Measurements from ENCODE around the gene ABLIM2.

ABLIM2 gene

DNA sequence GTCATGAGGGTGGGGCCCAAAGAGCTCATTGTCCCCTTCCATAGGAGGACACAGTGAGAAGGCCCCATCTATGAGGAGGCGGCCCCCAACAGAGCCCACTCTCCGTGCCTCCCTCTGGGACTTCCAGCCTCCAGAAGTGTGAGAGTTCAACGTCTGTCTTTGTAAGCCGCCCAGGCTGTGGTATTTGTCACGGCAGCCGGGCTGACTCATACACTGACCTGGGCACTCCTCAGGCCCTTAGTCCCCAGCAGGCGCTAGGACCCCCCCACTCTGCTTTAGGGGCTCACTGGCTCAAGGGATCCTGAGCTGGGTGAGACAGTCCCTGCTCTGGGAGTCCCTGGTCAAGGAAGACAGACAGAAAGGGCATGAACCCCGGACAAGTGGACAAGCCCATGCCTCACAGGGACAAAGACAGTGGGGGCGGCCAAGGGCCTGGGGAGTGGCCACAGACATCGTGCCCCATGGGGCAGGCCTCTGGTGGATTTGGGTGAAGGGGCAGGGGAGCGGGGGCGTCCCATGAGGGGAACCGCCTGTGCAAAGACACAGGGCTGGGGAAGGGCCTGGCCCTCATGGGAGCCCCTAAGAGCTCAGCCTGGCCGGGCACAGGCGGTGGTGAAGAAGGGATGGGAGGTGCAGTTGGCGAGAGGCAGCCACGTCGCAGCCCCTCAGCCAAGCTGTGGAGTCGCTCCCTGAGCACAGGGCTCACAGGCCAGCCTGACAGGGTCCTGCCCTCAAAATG is 21.5 kb downstream of the ABLIM2 start:
- Histone ChIP-seq H3K79me2 (ENCODE audit: control insufficient read depth, insufficient read depth, low read length, unreplicated experiment) (no peaks in the 10 kb centered on the region), H3K4me3 (ENCODE audit: low read depth, low read length) (no peak overlapping the region), H2AFZ (ENCODE audit: low read length, unreplicated experiment) (no peak overlapping the region), H3K36me3 (ENCODE audit: insufficient read depth, low read length) (no peaks in the 10 kb centered on the region), H3K27me3 (ENCODE audit: insufficient read depth, low read length) (peaks cover 44% of the 10 kb centered on the region), H3K4me1 (ENCODE audit: control insufficient read depth, insufficient read depth, low read length, unreplicated experiment) (no peaks in the 10 kb centered on the region), H3K27ac (ENCODE audit: low read depth, low read length) (no peak overlapping the region)

DNA sequence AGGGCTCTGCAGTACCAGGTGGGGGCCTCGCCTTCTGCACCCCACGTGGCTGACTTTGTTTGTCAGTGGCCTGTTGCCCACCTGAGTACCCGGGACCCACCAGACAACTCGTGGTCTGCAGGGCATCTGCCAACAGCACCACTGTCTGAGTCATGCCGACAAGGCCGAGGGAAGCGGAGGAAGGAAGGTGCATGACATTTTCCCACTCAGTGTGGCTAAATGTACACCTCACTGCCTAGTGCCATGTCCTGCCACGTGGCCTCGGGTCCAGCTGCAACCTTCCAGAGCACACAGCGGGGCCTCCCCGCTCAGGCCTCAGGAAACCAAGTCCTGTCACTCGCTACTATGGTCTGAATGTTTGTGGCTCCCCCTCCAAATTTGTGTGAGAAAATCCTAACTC is 22.1 kb downstream of the ABLIM2 start:
- Histone ChIP-seq H3K4me3 (ENCODE audit: low read depth, low read length) (no peak overlapping the region), H3K4me1 (ENCODE audit: control insufficient read depth, insufficient read depth, low read length, unreplicated experiment) (no peaks in the 10 kb centered on the region)

DNA sequence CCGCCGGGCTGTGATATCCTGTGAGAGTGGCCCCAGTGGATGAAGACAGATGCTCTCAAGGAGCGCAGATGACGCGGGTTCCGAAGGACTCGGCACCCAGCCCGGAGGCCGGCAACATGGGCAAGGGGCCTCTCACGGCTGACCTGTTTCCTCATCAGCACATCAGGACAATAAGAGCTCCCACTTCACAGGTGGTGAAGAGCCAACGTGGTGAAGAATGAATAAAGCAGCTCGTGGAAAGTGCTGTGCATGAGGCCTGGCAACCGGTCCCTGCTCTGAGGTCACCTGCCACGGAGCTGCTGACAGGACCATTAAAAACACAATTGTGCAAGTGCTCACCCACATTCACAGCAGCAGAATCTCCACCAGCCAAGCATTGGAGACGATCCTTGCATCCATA is 22.9 kb downstream of the ABLIM2 start:
- H3K36me3 ChIP-seq (ENCODE audit: insufficient read depth, low read length), result no peaks in the 10 kb centered on the region
- peaks cover 30% of the 10 kb centered on the region for H3K27me3 ChIP-seq (ENCODE audit: insufficient read depth, low read length)
- H2AFZ ChIP-seq (ENCODE audit: low read length, unreplicated experiment), result no peak overlapping the region
- no peaks in the 10 kb centered on the region for H3K4me1 ChIP-seq (ENCODE audit: control insufficient read depth, insufficient read depth, low read length, unreplicated experiment)
- H3K4me3 ChIP-seq (ENCODE audit: low read depth, low read length), result no peak overlapping the region
- no peak overlapping the region for H3K27ac ChIP-seq (ENCODE audit: low read depth, low read length)
- no peaks in the 10 kb centered on the region for H3K79me2 ChIP-seq (ENCODE audit: control insufficient read depth, insufficient read depth, low read length, unreplicated experiment)

More for the DNA sequence above, 22.1 kb downstream of the ABLIM2 start:
- no peak overlapping the region for H3K27ac ChIP-seq (ENCODE audit: low read depth, low read length)
- H2AFZ ChIP-seq (ENCODE audit: low read length, unreplicated experiment), result no peak overlapping the region
- no peaks in the 10 kb centered on the region for H3K36me3 ChIP-seq (ENCODE audit: insufficient read depth, low read length)
- no peaks in the 10 kb centered on the region for H3K79me2 ChIP-seq (ENCODE audit: control insufficient read depth, insufficient read depth, low read length, unreplicated experiment)
- H3K27me3 ChIP-seq (ENCODE audit: insufficient read depth, low read length), result peaks cover 38% of the 10 kb centered on the region

DNA sequence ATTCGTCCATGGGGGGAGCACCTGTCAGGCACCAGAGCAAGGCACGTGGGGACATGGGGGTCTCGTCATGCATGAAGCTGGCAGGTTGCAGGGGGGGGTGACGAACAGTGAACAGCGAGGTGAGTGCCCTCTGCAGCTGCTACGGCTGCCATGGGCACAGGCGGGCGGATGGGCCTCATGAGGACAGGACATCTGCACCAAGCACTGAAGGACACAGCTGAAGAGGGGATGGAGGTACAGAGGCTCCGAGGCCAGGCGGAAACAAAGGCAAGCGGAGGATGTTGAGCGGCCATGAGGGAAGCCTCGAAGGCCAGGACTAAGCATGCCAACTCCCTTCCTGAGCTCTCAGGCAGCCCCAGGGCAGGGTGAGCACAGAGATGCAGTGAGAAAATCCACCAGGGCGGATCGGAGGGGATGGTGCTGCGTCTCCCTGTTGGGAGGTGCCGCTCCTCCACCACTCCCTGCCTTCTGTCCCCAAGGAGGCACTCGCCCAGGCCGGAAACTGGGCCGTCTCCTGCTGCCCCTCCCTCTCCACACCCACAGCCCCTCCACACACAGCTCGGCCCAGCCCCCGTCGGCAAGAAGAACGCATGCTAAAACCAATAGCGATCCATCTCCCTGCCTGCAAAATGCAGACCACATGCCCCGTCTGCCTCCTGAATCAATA is 24.6 kb downstream of the ABLIM2 start:
- Histone ChIP-seq H3K27me3 (ENCODE audit: insufficient read depth, low read length) (peaks cover 25% of the 10 kb centered on the region), H3K79me2 (ENCODE audit: control insufficient read depth, insufficient read depth, low read length, unreplicated experiment) (no peaks in the 10 kb centered on the region), H2AFZ (ENCODE audit: low read length, unreplicated experiment) (no peak overlapping the region), H3K4me1 (ENCODE audit: control insufficient read depth, insufficient read depth, low read length, unreplicated experiment) (no peaks in the 10 kb centered on the region), H3K36me3 (ENCODE audit: insufficient read depth, low read length) (no peaks in the 10 kb centered on the region), H3K4me3 (ENCODE audit: low read depth, low read length) (no peak overlapping the region), H3K27ac (ENCODE audit: low read depth, low read length) (no peak overlapping the region)

DNA sequence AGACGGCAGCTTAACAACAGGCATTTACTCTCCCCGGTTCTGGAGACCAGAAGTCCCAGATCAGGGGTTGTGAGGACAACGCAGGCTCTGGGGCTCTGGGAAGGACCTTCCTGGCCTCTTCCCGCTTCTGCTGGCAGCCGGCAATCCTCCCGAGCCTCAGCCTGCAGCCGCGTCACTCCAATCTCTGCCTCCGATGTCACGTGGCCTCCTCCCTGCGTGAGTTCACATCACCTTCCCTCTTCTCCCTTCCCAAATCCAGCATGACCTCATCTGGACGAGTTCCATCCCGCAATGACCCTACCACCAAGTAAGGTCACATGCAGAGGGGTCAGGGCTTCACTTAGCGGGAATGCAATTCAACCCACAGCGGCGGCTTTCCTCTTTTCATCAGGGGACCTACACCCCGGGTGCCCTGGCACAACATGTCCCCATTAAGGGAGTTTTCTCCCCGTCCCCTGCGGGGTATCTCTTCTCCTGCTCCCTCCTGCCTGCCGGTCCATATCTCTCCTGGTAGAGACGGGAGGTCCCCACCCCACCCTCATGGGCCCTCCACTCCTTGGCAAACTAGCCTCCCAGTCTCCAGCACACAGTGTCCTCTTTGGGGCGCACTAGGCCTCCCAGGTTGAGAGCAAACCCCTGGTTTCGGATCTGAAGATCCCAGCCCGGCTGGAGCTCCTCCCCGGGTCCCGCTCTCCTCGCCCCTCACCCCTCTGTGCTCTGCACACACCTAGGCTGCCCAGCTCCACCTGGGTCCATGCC is 25.5 kb downstream of the ABLIM2 start:
- H3K4me3 ChIP-seq (ENCODE audit: low read depth, low read length), result no peak overlapping the region
- no peaks in the 10 kb centered on the region for H3K36me3 ChIP-seq (ENCODE audit: insufficient read depth, low read length)
- H2AFZ ChIP-seq (ENCODE audit: low read length, unreplicated experiment), result no peak overlapping the region
- no peaks in the 10 kb centered on the region for H3K79me2 ChIP-seq (ENCODE audit: control insufficient read depth, insufficient read depth, low read length, unreplicated experiment)
- peaks cover 30% of the 10 kb centered on the region for H3K27me3 ChIP-seq (ENCODE audit: insufficient read depth, low read length)
- no peak overlapping the region for H3K27ac ChIP-seq (ENCODE audit: low read depth, low read length)
- H3K4me1 ChIP-seq (ENCODE audit: control insufficient read depth, insufficient read depth, low read length, unreplicated experiment), result no peaks in the 10 kb centered on the region

DNA sequence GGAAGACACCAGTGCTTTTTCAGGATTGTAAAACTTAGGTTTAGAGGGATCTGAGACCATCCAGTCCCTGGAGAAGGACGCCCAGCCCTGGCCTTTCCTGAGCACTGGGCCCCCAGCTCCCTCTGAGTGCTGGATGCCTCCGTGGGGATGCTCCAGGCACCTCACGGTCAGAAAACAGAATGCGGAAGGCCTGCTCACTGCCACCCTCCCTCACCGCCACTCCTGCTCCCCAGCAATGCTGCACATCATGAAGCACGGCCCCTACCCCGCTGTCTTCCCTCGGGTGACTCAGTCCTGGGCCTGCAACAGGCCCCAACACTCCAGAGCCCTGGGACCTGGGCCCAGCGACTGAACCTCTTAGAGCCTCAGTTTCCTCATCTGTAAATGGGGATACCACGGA is 26.2 kb downstream of the ABLIM2 start:
- Histone ChIP-seq H3K4me3 (ENCODE audit: low read depth, low read length) (no peak overlapping the region), H3K27me3 (ENCODE audit: insufficient read depth, low read length) (peaks cover 34% of the 10 kb centered on the region), H2AFZ (ENCODE audit: low read length, unreplicated experiment) (no peak overlapping the region), H3K79me2 (ENCODE audit: control insufficient read depth, insufficient read depth, low read length, unreplicated experiment) (no peaks in the 10 kb centered on the region), H3K4me1 (ENCODE audit: control insufficient read depth, insufficient read depth, low read length, unreplicated experiment) (no peaks in the 10 kb centered on the region), H3K27ac (ENCODE audit: low read depth, low read length) (no peak overlapping the region), H3K36me3 (ENCODE audit: insufficient read depth, low read length) (no peaks in the 10 kb centered on the region)

DNA sequence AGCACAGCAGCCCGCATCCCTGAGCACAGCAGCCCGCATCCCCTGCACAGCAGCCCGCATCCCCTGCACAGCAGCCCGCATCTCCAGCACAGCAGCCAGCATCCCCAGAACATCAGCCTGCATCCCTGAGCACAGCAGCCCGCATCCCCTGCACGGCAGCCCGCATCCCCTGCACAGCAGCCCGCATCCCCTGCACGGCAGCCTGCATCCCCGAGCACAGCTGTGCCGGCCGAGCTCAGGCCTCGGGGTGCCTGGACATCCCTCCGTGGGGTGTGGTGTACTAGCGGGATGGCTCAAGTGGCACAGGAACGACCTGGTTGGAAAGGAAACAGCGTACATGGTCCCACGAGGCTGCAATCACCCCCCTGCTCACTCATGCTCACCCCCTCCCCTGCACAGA is 26.8 kb downstream of the ABLIM2 start:
- Histone ChIP-seq H3K4me3 (ENCODE audit: low read depth, low read length) (no peak overlapping the region), H3K27me3 (ENCODE audit: insufficient read depth, low read length) (peaks cover 34% of the 10 kb centered on the region)

DNA sequence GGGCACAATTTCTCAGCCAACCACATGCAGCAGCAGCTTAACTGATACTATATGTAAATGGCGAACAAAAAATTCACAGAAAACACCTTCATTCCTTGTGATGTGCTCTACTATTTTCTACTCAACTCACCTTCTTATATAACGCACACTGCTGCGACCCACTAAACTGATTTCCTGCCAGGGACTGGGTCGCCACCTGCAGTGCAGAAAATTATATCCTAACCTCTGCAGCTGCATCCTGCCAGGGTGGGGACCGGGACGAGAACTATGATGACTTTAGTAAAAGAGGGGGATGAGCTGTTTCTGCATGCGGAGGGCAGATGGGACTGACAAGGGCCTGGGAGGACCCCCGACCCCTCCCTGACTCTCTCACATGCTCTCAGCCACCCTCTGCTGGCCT is 27.4 kb downstream of the ABLIM2 start:
- Histone ChIP-seq H2AFZ (ENCODE audit: low read length, unreplicated experiment) (no peak overlapping the region), H3K27me3 (ENCODE audit: insufficient read depth, low read length) (peaks cover 34% of the 10 kb centered on the region)

More for the DNA sequence above, 26.8 kb downstream of the ABLIM2 start:
- H2AFZ ChIP-seq (ENCODE audit: low read length, unreplicated experiment), result no peak overlapping the region
- H3K79me2 ChIP-seq (ENCODE audit: control insufficient read depth, insufficient read depth, low read length, unreplicated experiment), result no peaks in the 10 kb centered on the region
- no peaks in the 10 kb centered on the region for H3K36me3 ChIP-seq (ENCODE audit: insufficient read depth, low read length)
- H3K4me1 ChIP-seq (ENCODE audit: control insufficient read depth, insufficient read depth, low read length, unreplicated experiment), result no peaks in the 10 kb centered on the region
- no peak overlapping the region for H3K27ac ChIP-seq (ENCODE audit: low read depth, low read length)

DNA sequence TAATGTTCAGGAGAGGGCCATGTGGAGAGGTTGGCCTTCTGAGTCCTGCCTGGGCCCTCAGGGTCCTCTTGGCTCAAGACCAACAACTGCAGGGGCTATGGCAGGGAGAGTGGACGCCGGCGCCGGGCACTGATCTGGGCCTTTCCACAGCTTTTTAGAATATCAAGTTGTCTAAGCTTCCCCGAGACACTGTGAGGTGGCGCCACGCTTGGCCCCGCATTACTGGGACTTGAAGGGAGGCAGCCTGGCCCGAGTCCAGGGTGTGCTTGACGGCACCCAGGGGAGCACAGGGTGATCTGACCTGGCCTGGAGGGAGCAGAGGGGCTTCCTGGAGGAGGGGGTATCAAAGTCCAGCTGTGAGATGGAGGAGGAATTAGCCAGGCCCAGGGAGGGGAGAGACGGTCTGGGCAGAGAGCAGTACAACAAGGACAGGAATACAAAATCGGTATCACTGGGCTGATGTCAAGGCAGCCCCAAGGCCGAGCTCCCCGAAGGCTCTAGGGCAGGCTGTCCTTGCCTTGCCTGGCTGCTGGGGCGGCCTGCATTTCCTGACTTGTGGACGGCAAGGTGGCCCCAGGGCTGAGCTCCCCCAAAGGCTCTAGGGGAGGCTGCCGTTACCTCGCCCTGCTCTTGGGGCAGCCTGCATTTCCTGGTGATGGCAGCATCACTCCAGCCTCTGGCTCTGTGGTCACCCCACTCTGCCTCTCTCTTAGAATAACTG is 28.1 kb downstream of the ABLIM2 start:
- Histone ChIP-seq H2AFZ (ENCODE audit: low read length, unreplicated experiment) (no peak overlapping the region), H3K79me2 (ENCODE audit: control insufficient read depth, insufficient read depth, low read length, unreplicated experiment) (no peaks in the 10 kb centered on the region), H3K27me3 (ENCODE audit: insufficient read depth, low read length) (peaks cover 36% of the 10 kb centered on the region), H3K36me3 (ENCODE audit: insufficient read depth, low read length) (no peaks in the 10 kb centered on the region), H3K27ac (ENCODE audit: low read depth, low read length) (no peak overlapping the region), H3K4me1 (ENCODE audit: control insufficient read depth, insufficient read depth, low read length, unreplicated experiment) (no peaks in the 10 kb centered on the region), H3K4me3 (ENCODE audit: low read depth, low read length) (no peak overlapping the region)

More for the DNA sequence above, 27.4 kb downstream of the ABLIM2 start:
- Histone ChIP-seq H3K4me3 (ENCODE audit: low read depth, low read length) (no peak overlapping the region), H3K79me2 (ENCODE audit: control insufficient read depth, insufficient read depth, low read length, unreplicated experiment) (no peaks in the 10 kb centered on the region), H3K4me1 (ENCODE audit: control insufficient read depth, insufficient read depth, low read length, unreplicated experiment) (no peaks in the 10 kb centered on the region), H3K27ac (ENCODE audit: low read depth, low read length) (no peak overlapping the region), H3K36me3 (ENCODE audit: insufficient read depth, low read length) (no peaks in the 10 kb centered on the region)

DNA sequence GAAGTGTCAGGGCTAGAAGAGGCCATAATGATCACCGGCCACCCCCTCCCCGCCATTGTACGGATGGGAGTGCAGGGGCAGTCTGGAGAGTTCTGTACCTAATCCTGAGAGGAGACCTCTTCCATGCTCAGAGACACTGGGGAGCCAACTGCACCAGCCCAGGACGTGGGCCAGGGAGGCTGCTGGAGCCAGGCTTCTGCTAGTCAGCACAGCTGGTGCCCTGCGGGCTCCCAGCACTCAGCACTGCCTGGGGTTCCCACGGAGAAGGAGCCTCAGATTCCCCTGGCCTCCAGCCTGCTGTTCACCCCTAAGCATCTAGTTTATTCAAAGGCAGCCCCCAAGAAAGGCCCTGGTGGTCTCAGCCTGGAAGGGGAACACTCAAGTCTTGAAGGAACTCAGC is 28.8 kb downstream of the ABLIM2 start:
- H3K27me3 ChIP-seq (ENCODE audit: insufficient read depth, low read length), result peaks cover 39% of the 10 kb centered on the region
- H3K79me2 ChIP-seq (ENCODE audit: control insufficient read depth, insufficient read depth, low read length, unreplicated experiment), result no peaks in the 10 kb centered on the region
- H3K36me3 ChIP-seq (ENCODE audit: insufficient read depth, low read length), result no peaks in the 10 kb centered on the region
- H2AFZ ChIP-seq (ENCODE audit: low read length, unreplicated experiment), result no peak overlapping the region
- no peak overlapping the region for H3K4me3 ChIP-seq (ENCODE audit: low read depth, low read length)
- no peaks in the 10 kb centered on the region for H3K4me1 ChIP-seq (ENCODE audit: control insufficient read depth, insufficient read depth, low read length, unreplicated experiment)
- no peak overlapping the region for H3K27ac ChIP-seq (ENCODE audit: low read depth, low read length)

Data from ACC112 (cell line).